ENCODE measurements around the gene PIP4K2A. TPM values are rescaled to one million over a fixed set of nuclear protein-coding genes. Genes with fewer than 3 reads are reported as not detected.

PIP4K2A gene
- total RNA-seq, 1 donor from 2014 or later: 17.9 TPM

- FAIRE-seq (no peak), DNase-seq (ENCODE audit: low read depth) (no peak)
- Histone ChIP-seq H3K4me3 (ENCODE audit: low read depth, low read length) (no peak overlapping the region), H3K27me3 (ENCODE audit: control insufficient read depth, insufficient read depth, low read length) (no peaks in the 10 kb centered on the region), H3K36me3 (ENCODE audit: control insufficient read depth, insufficient read depth, low read length) (no peaks in the 10 kb centered on the region)
- no peak for TF ChIP-seq CTCF (IDR thresholded peaks at IDR 0.05; ENCODE audit: insufficient read depth, low read length, severe bottlenecking)
Measured at GRCh38 chr10:22662733-22663330, 51.5 kb downstream of the PIP4K2A start.

GRCh38 chr10:22659866-22660265 is 54.5 kb downstream of the PIP4K2A start:
- Histone ChIP-seq H3K27me3 (ENCODE audit: control insufficient read depth, insufficient read depth, low read length) (no peaks in the 10 kb centered on the region), H3K36me3 (ENCODE audit: control insufficient read depth, insufficient read depth, low read length) (no peaks in the 10 kb centered on the region), H3K4me3 (ENCODE audit: low read depth, low read length) (no peak overlapping the region)
- DNase-seq (ENCODE audit: low read depth): no peak
- TF ChIP-seq CTCF (IDR thresholded peaks at IDR 0.05; ENCODE audit: insufficient read depth, low read length, severe bottlenecking): no peak
- no peak for FAIRE-seq

- no peak for TF ChIP-seq CTCF (IDR thresholded peaks at IDR 0.05; ENCODE audit: insufficient read depth, low read length, severe bottlenecking)
- FAIRE-seq: no peak
- DNase-seq (ENCODE audit: low read depth): no peak
- no peaks in the 10 kb centered on the region for H3K27me3 ChIP-seq (ENCODE audit: control insufficient read depth, insufficient read depth, low read length)
- H3K36me3 ChIP-seq (ENCODE audit: control insufficient read depth, insufficient read depth, low read length): no peaks in the 10 kb centered on the region
- H3K4me3 ChIP-seq (ENCODE audit: low read depth, low read length): no peak overlapping the region
Measured at GRCh38 chr10:22658745-22659410, 55.5 kb downstream of the PIP4K2A start.

DNA sequence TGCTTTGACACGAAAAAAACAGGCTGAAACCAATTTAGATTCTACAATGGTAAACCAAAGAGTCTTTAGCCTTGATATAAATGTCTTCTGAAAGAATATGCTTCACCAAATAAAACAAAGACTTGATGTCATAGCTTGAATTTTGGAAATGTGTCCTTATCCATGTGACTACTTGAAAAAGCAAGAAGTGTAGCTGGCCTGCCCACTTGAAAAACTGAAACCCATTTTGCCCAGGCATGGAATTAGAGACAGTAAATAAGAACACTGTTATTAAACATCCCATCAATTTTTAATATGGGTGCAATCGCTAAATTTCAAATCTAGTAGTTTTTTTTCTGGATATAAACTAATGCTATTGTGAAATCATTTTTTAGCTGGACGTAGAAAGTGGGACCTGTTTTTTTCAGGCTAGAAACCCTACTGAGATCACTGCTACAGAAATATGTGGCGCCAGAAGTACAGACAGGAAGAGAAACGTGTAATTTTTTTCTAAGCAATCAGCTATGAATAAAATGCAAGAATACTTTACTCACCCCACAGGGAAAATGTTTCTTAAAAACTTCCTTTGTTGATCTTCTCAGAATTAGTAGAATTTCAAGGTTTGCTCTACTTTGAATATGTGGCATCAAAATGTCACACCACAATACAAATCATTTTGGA is 56.7 kb downstream of the PIP4K2A start:
- H3K36me3 ChIP-seq (ENCODE audit: control insufficient read depth, insufficient read depth, low read length): no peaks in the 10 kb centered on the region
- no peak overlapping the region for H3K4me3 ChIP-seq (ENCODE audit: low read depth, low read length)
- H3K27me3 ChIP-seq (ENCODE audit: control insufficient read depth, insufficient read depth, low read length): no peaks in the 10 kb centered on the region
- no peak for TF ChIP-seq CTCF (IDR thresholded peaks at IDR 0.05; ENCODE audit: insufficient read depth, low read length, severe bottlenecking)
- no peak for FAIRE-seq
- no peak for DNase-seq (ENCODE audit: low read depth)

DNA sequence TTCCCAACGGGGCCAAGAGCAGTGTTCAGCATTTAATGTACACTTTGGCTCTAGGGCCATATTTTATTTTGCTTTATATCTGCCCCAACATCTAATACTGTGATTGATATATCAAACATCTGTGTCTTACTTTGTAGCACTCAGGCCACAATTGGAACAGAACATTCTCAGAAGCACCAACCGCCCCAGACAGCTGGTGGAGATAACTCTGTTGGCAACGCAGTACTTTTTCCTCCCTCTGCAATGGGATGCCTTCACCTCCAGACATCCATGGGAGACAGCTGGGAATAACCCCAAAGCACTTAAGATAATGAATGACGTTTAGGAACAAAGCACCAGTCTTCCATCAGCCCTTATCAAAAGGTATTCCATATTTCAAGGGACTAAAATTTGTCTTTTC is 57.4 kb downstream of the PIP4K2A start:
- no peak for DNase-seq (ENCODE audit: low read depth)
- no peak for TF ChIP-seq CTCF (IDR thresholded peaks at IDR 0.05; ENCODE audit: insufficient read depth, low read length, severe bottlenecking)
- Histone ChIP-seq H3K27me3 (ENCODE audit: control insufficient read depth, insufficient read depth, low read length) (no peaks in the 10 kb centered on the region), H3K4me3 (ENCODE audit: low read depth, low read length) (no peak overlapping the region), H3K36me3 (ENCODE audit: control insufficient read depth, insufficient read depth, low read length) (no peaks in the 10 kb centered on the region)
- FAIRE-seq: no peak

Measured in bronchial epithelial cell (primary cell).